Measurements from ENCODE around the gene ABCC11. TPM values are rescaled to one million over a fixed set of nuclear protein-coding genes. Genes with fewer than 3 reads are reported as not detected.

Gene ABCC11
- total and polyA plus RNA-seq, 2 donors (not counting 1 experiment from before 2014, with no cell fraction given), result 0.09 TPM; not detected in 1

DNA sequence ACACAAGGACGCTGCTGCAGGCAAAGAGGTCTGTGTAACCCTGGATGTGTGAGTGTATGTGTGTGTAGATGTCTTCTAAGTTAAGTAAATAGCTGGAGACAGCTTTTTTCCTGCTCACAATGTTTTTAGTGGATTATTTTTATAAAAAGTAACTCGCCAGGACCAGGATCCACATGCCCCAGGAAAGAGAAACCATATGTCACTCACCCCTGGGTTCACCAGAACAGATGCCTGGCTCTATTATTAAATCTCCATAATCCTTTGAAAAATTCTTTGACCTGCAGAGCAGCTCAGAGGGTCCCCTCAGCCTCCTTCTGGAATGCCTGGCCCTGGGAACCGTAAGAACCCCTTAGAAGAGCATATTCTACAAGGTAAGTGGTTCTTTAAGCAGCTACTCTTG is 109.5 kb downstream of the ABCC11 start:
- H3K4me3 Mint-ChIP-seq, result no peak overlapping the region
- DNase-seq, result no peak
- Histone ChIP-seq H3K4me1 (ENCODE audit: control insufficient read depth in 2 of 2, insufficient read depth in 2 of 2, low read length in 2 of 2) (no peaks in the 10 kb centered on the region), H4K20me1 (ENCODE audit: control insufficient read depth, insufficient read depth, low read length, poor library complexity, severe bottlenecking) (no peaks in the 10 kb centered on the region), H3K27me3 (replicated peaks in 1 of 4; ENCODE audit: control extremely low read depth in 1 of 4, control insufficient read depth in 3 of 4, insufficient read depth in 4 of 4, low read length in 3 of 4) (no peaks in the 10 kb centered on the region), H3K36me3 (replicated peaks in 1 of 2; ENCODE audit: control extremely low read depth in 1 of 2, control insufficient read depth in 1 of 2, extremely low read depth in 1 of 2, insufficient read depth in 2 of 2, low read length in 1 of 2) (no peaks in the 10 kb centered on the region), H2AFZ (ENCODE audit: insufficient read depth, low read depth, low read length, poor library complexity, severe bottlenecking) (no peak overlapping the region), H3K9ac (ENCODE audit: low read length) (no peak overlapping the region), H3K4me2 (replicated peaks; ENCODE audit: low read depth, low read length, poor library complexity, severe bottlenecking) (no peak overlapping the region), H3K27ac (ENCODE audit: low read length in 2 of 2) (no peak overlapping the region), H3K9me3 (ENCODE audit: control extremely low read depth in 1 of 3, control insufficient read depth in 2 of 3, insufficient read depth in 1 of 3, low read length in 2 of 3) (no peaks in the 10 kb centered on the region), H3K79me2 (ENCODE audit: control insufficient read depth, insufficient read depth, low read length) (no peaks in the 10 kb centered on the region), H3K4me3 (ENCODE audit: control extremely low read depth in 1 of 5, extremely low read depth in 1 of 5, insufficient read depth in 1 of 5, low read depth in 2 of 5, low read length in 4 of 5) (no peak overlapping the region)
- WGBS (ENCODE audit: insufficient coverage), result 100% methylated on average over 1 of the region's 3 CpGs
- ChIA-PET POLR2A (no interaction called here), CTCF (no interaction called here)
- TF ChIP-seq, protein P1, sequence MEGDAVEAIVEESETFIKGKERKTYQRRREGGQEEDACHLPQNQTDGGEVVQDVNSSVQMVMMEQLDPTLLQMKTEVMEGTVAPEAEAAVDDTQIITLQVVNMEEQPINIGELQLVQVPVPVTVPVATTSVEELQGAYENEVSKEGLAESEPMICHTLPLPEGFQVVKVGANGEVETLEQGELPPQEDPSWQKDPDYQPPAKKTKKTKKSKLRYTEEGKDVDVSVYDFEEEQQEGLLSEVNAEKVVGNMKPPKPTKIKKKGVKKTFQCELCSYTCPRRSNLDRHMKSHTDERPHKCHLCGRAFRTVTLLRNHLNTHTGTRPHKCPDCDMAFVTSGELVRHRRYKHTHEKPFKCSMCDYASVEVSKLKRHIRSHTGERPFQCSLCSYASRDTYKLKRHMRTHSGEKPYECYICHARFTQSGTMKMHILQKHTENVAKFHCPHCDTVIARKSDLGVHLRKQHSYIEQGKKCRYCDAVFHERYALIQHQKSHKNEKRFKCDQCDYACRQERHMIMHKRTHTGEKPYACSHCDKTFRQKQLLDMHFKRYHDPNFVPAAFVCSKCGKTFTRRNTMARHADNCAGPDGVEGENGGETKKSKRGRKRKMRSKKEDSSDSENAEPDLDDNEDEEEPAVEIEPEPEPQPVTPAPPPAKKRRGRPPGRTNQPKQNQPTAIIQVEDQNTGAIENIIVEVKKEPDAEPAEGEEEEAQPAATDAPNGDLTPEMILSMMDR (IDR thresholded peaks at IDR 0.05), result no peak
- TF ChIP-seq EZH2 (IDR thresholded peaks at IDR 0.05; ENCODE audit: borderline replicate concordance, insufficient read depth, low read depth, low read length, poor library complexity, severe bottlenecking), result no peak
- no peaks in the 10 kb centered on the region for H3K9me3 Mint-ChIP-seq (ENCODE audit: insufficient read depth)
- H3K27ac Mint-ChIP-seq, result no peak overlapping the region
- intact Hi-C loops (cut with micrococcal nuclease), result no loop called here
- H3K4me1 Mint-ChIP-seq, result no peaks in the 10 kb centered on the region
- ATAC-seq (ENCODE audit: low read depth), result no peak
- H3K27me3 Mint-ChIP-seq, result peaks cover 14% of the 10 kb centered on the region

- intact Hi-C loops (cut with micrococcal nuclease), result no loop called here
- no peak overlapping the region for H3K4me3 Mint-ChIP-seq
- WGBS (ENCODE audit: insufficient coverage), result 76% methylated on average over 5 of the region's 9 CpGs
- H3K36me3 ChIP-seq (replicated peaks in 1 of 2; ENCODE audit: control extremely low read depth in 1 of 2, control insufficient read depth in 1 of 2, extremely low read depth in 1 of 2, insufficient read depth in 2 of 2, low read length in 1 of 2), result no peaks in the 10 kb centered on the region
- POLR2A ChIA-PET, result no interaction called here
- no peaks in the 10 kb centered on the region for H3K4me1 ChIP-seq (ENCODE audit: control insufficient read depth in 2 of 2, insufficient read depth in 2 of 2, low read length in 2 of 2)
- peaks cover 7% of the 10 kb centered on the region for H3K27me3 Mint-ChIP-seq
- no peaks in the 10 kb centered on the region for H4K20me1 ChIP-seq (ENCODE audit: control insufficient read depth, insufficient read depth, low read length, poor library complexity, severe bottlenecking)
- H3K4me1 Mint-ChIP-seq, result no peaks in the 10 kb centered on the region
- TF ChIP-seq, protein P1 (IDR thresholded peaks at IDR 0.05), result no peak
- no peak for TF ChIP-seq EZH2 (IDR thresholded peaks at IDR 0.05; ENCODE audit: borderline replicate concordance, insufficient read depth, low read depth, low read length, poor library complexity, severe bottlenecking)
- DNase-seq, result no peak
- H3K27me3 ChIP-seq (replicated peaks in 1 of 4; ENCODE audit: control extremely low read depth in 1 of 4, control insufficient read depth in 3 of 4, insufficient read depth in 4 of 4, low read length in 3 of 4), result no peaks in the 10 kb centered on the region
- no peak overlapping the region for H3K4me2 ChIP-seq (replicated peaks; ENCODE audit: low read depth, low read length, poor library complexity, severe bottlenecking)
- H3K27ac ChIP-seq (ENCODE audit: low read length in 2 of 2), result no peak overlapping the region
- no peaks in the 10 kb centered on the region for H3K9me3 Mint-ChIP-seq (ENCODE audit: insufficient read depth)
- no peak overlapping the region for H3K27ac Mint-ChIP-seq
- H3K79me2 ChIP-seq (ENCODE audit: control insufficient read depth, insufficient read depth, low read length), result no peaks in the 10 kb centered on the region
- ATAC-seq (ENCODE audit: low read depth), result no peak
- H3K9me3 ChIP-seq (ENCODE audit: control extremely low read depth in 1 of 3, control insufficient read depth in 2 of 3, insufficient read depth in 1 of 3, low read length in 2 of 3), result no peaks in the 10 kb centered on the region
- no peak overlapping the region for H3K9ac ChIP-seq (ENCODE audit: low read length)
- no peak overlapping the region for H2AFZ ChIP-seq (ENCODE audit: insufficient read depth, low read depth, low read length, poor library complexity, severe bottlenecking)
- no peak overlapping the region for H3K4me3 ChIP-seq (ENCODE audit: control extremely low read depth in 1 of 5, extremely low read depth in 1 of 5, insufficient read depth in 1 of 5, low read depth in 2 of 5, low read length in 4 of 5)
- CTCF ChIA-PET, result no interaction called here
Observed at GRCh38 chr16:48136547-48137360, 110.6 kb downstream of the ABCC11 start.
